Neuron (in vitro differentiated cells): Measurements from ENCODE around the gene BAZ2A.

Experiments
- H2AFZ ChIP-seq: one replicate; pipeline ENCODE4 v1.6.1; 2013; ENCODE audit warnings: low read depth, mild to moderate bottlenecking, inconsistent platforms, low read length, moderate library complexity
- H3K27me3 ChIP-seq: one replicate; pipeline ENCODE4 v1.6.1; 2013; ENCODE audit warnings: low read length; ENCODE audit not compliant: insufficient read depth
- H3K36me3 ChIP-seq: one replicate; pipeline ENCODE4 v1.6.1; 2013; ENCODE audit warnings: low read length; ENCODE audit not compliant: insufficient read depth
- H3K4me1 ChIP-seq: one replicate; pipeline ENCODE4 v1.6.1; 2013; ENCODE audit warnings: low read length; ENCODE audit not compliant: insufficient read depth
- H3K4me3 ChIP-seq: 2 replicates; pipeline ENCODE4 v1.5.1; 2013; ENCODE audit warnings: mild to moderate bottlenecking, low read length, moderate library complexity
- H3K9me3 ChIP-seq: one replicate; pipeline ENCODE4 v1.6.1; 2013; ENCODE audit warnings: low read length

The BAZ2A gene

GRCh38 chr12:56574210-56574609, 55.9 kb downstream of the BAZ2A start:
- Histone ChIP-seq H2AFZ (no peak overlapping the region), H3K36me3 (peaks cover 32% of the 10 kb centered on the region), H3K27me3 (no peaks in the 10 kb centered on the region), H3K4me1 (no peaks in the 10 kb centered on the region), H3K9me3 (no peaks in the 10 kb centered on the region), H3K4me3 (no peak overlapping the region)

GRCh38 chr12:56572288-56572687, 57.8 kb downstream of the BAZ2A start:
- Histone ChIP-seq H3K4me3 (no peak overlapping the region), H3K36me3 (peaks cover 32% of the 10 kb centered on the region), H3K27me3 (no peaks in the 10 kb centered on the region), H2AFZ (no peak overlapping the region), H3K4me1 (no peaks in the 10 kb centered on the region), H3K9me3 (no peaks in the 10 kb centered on the region)

- H3K4me3 ChIP-seq = no peak overlapping the region
- H3K36me3 ChIP-seq = peaks cover 29% of the 10 kb centered on the region
- H3K27me3 ChIP-seq = no peaks in the 10 kb centered on the region
- H3K4me1 ChIP-seq = no peaks in the 10 kb centered on the region
- no peak overlapping the region for H2AFZ ChIP-seq
- no peaks in the 10 kb centered on the region for H3K9me3 ChIP-seq
Measured at GRCh38 chr12:56571121-56571520, 59.0 kb downstream of the BAZ2A start.

- no peak overlapping the region for H3K4me3 ChIP-seq
- H3K9me3 ChIP-seq = no peaks in the 10 kb centered on the region
- H3K27me3 ChIP-seq = no peaks in the 10 kb centered on the region
Measured at GRCh38 chr12:56568146-56568545, 62.0 kb downstream of the BAZ2A start.

GRCh38 chr12:56565510-56566101, 64.5 kb downstream of the BAZ2A start:
- peaks cover 21% of the 10 kb centered on the region for H3K36me3 ChIP-seq
- H2AFZ ChIP-seq = no peak overlapping the region
- H3K9me3 ChIP-seq = no peaks in the 10 kb centered on the region
- no peak overlapping the region for H3K4me3 ChIP-seq
- no peaks in the 10 kb centered on the region for H3K27me3 ChIP-seq
- H3K4me1 ChIP-seq = no peaks in the 10 kb centered on the region

More at GRCh38 chr12:56568146-56568545, 62.0 kb downstream of the BAZ2A start:
- no peak overlapping the region for H2AFZ ChIP-seq
- peaks cover 25% of the 10 kb centered on the region for H3K36me3 ChIP-seq
- no peaks in the 10 kb centered on the region for H3K4me1 ChIP-seq

GRCh38 chr12:56551070-56551469, 79.1 kb downstream of the BAZ2A start:
- Histone ChIP-seq H3K4me3 (no peak overlapping the region), H2AFZ (no peak overlapping the region), H3K27me3 (no peaks in the 10 kb centered on the region), H3K9me3 (no peaks in the 10 kb centered on the region), H3K36me3 (no peaks in the 10 kb centered on the region), H3K4me1 (no peaks in the 10 kb centered on the region)

GRCh38 chr12:56546680-56547079, 83.4 kb downstream of the BAZ2A start:
- no peaks in the 10 kb centered on the region for H3K27me3 ChIP-seq
- no peaks in the 10 kb centered on the region for H3K36me3 ChIP-seq
- H3K4me3 ChIP-seq = no peak overlapping the region
- no peak overlapping the region for H2AFZ ChIP-seq
- no peaks in the 10 kb centered on the region for H3K4me1 ChIP-seq
- H3K9me3 ChIP-seq = no peaks in the 10 kb centered on the region
